ENCODE measurements around the gene PLCD4.

PLCD4 gene

DNA sequence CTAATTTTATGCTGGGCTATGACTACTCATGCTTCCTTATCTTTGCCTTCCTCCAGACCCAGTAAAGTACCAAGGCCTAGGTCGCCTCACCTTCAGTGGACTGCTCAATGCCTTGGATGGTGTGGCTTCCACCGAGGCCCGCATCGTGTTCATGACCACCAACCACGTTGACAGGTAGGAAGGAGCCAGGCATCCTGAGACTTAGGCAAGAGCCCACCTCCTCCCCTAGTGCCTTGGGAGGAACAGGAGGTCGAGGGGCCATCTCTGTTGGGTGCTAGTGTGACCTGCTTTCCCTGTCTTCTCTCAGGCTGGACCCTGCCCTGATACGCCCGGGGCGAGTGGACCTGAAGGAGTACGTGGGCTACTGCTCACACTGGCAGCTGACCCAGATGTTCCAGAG, 55.1 kb downstream of the PLCD4 start:
- H3K4me2 ChIP-seq (ENCODE audit: low read length): no peak overlapping the region
- H3K9me3 ChIP-seq (ENCODE audit: low read length): no peaks in the 10 kb centered on the region
- H4K20me1 ChIP-seq (ENCODE audit: insufficient read depth, low read length): no peaks in the 10 kb centered on the region
- no peak overlapping the region for H3K27ac ChIP-seq (ENCODE audit: low read depth, low read length, poor library complexity, severe bottlenecking)
- no peaks in the 10 kb centered on the region for H3K27me3 ChIP-seq (ENCODE audit: insufficient read depth, low read length)
- H3K9me2 ChIP-seq (ENCODE audit: low read depth, low read length): no peaks in the 10 kb centered on the region
- no peak overlapping the region for H2AFZ ChIP-seq (ENCODE audit: low read length)
- peaks cover 68% of the 10 kb centered on the region for H3K36me3 ChIP-seq (ENCODE audit: insufficient read depth, low read length)
- peaks cover 18% of the 10 kb centered on the region for H3K4me1 ChIP-seq (ENCODE audit: insufficient read depth, low read length, severe bottlenecking)
- no peak for TF ChIP-seq EZH2 (IDR thresholded peaks at IDR 0.05; ENCODE audit: borderline replicate concordance, low read length)
- no peak for TF ChIP-seq CTCF (IDR thresholded peaks at IDR 0.05; ENCODE audit: low read length)
- no peak overlapping the region for H3K4me3 ChIP-seq (ENCODE audit: low read depth, low read length, poor library complexity, severe bottlenecking)
- no peak overlapping the region for H3K9ac ChIP-seq (ENCODE audit: low read length)
- H3F3A ChIP-seq (ENCODE audit: insufficient read depth, low read length): no peaks in the 10 kb centered on the region
- H3K79me2 ChIP-seq (ENCODE audit: insufficient read depth, low read length): peaks cover 7% of the 10 kb centered on the region

- Histone ChIP-seq H3K4me1 (ENCODE audit: insufficient read depth, low read length, severe bottlenecking) (peaks cover 11% of the 10 kb centered on the region), H3K4me3 (ENCODE audit: low read depth, low read length, poor library complexity, severe bottlenecking) (no peak overlapping the region), H3K27me3 (ENCODE audit: insufficient read depth, low read length) (no peaks in the 10 kb centered on the region), H3K4me2 (ENCODE audit: low read length) (no peak overlapping the region), H3F3A (ENCODE audit: insufficient read depth, low read length) (no peaks in the 10 kb centered on the region), H3K9ac (ENCODE audit: low read length) (no peak overlapping the region), H3K9me3 (ENCODE audit: low read length) (no peaks in the 10 kb centered on the region), H3K27ac (ENCODE audit: low read depth, low read length, poor library complexity, severe bottlenecking) (no peak overlapping the region), H2AFZ (ENCODE audit: low read length) (no peak overlapping the region), H3K79me2 (ENCODE audit: insufficient read depth, low read length) (peaks cover 7% of the 10 kb centered on the region), H3K9me2 (ENCODE audit: low read depth, low read length) (no peaks in the 10 kb centered on the region), H4K20me1 (ENCODE audit: insufficient read depth, low read length) (no peaks in the 10 kb centered on the region), H3K36me3 (ENCODE audit: insufficient read depth, low read length) (peaks cover 69% of the 10 kb centered on the region)
- no peak for TF ChIP-seq CTCF (IDR thresholded peaks at IDR 0.05; ENCODE audit: low read length)
- no peak for TF ChIP-seq EZH2 (IDR thresholded peaks at IDR 0.05; ENCODE audit: borderline replicate concordance, low read length)
Observed at GRCh38 chr2:218663901-218664300, 56.2 kb downstream of the PLCD4 start.

DNA sequence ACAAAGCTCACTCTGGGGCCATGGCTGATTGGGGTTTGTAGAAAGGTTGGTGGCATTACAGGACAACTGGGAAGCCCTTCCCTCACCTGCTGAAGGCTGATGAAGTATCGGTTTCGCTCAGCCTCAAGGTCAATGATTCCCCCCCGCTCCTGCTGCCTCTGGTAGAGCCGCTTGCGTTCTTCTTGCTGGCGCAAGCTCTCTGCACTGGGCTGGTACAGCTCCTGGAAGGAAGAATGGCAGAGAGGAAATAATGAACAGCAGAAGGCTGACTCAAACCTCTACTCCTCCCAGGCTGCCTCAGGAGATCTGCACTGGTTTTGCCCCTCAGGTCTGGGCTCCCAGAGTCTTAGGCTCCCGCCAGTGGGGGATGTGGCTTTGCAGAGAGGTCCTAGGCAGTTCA, 57.0 kb downstream of the PLCD4 start:
- no peak overlapping the region for H3K4me2 ChIP-seq (ENCODE audit: low read length)
- no peak overlapping the region for H3K27ac ChIP-seq (ENCODE audit: low read depth, low read length, poor library complexity, severe bottlenecking)
- no peaks in the 10 kb centered on the region for H4K20me1 ChIP-seq (ENCODE audit: insufficient read depth, low read length)
- peaks cover 7% of the 10 kb centered on the region for H3K79me2 ChIP-seq (ENCODE audit: insufficient read depth, low read length)
- H3F3A ChIP-seq (ENCODE audit: insufficient read depth, low read length): no peaks in the 10 kb centered on the region
- no peak for TF ChIP-seq CTCF (IDR thresholded peaks at IDR 0.05; ENCODE audit: low read length)
- no peak for TF ChIP-seq EZH2 (IDR thresholded peaks at IDR 0.05; ENCODE audit: borderline replicate concordance, low read length)
- H3K4me1 ChIP-seq (ENCODE audit: insufficient read depth, low read length, severe bottlenecking): peaks cover 11% of the 10 kb centered on the region
- no peaks in the 10 kb centered on the region for H3K27me3 ChIP-seq (ENCODE audit: insufficient read depth, low read length)
- H3K36me3 ChIP-seq (ENCODE audit: insufficient read depth, low read length): peaks cover 69% of the 10 kb centered on the region
- no peaks in the 10 kb centered on the region for H3K9me2 ChIP-seq (ENCODE audit: low read depth, low read length)
- no peak overlapping the region for H3K4me3 ChIP-seq (ENCODE audit: low read depth, low read length, poor library complexity, severe bottlenecking)
- H3K9me3 ChIP-seq (ENCODE audit: low read length): no peaks in the 10 kb centered on the region
- H3K9ac ChIP-seq (ENCODE audit: low read length): no peak overlapping the region
- no peak overlapping the region for H2AFZ ChIP-seq (ENCODE audit: low read length)
